ENCODE measurements around the gene UBR2.
"Not testable (repeated sequence)": the region's sequence is repeated elsewhere in the genome, so short reads cannot be mapped to it uniquely, and the experiment has no call there.

UBR2 gene

GRCh38 chr6:42727627-42728026 is 163.8 kb downstream of the UBR2 start:
- peaks cover 10% of the 10 kb centered on the region for H3K4me1 ChIP-seq (ENCODE audit: insufficient read depth, low read length)
- no peak overlapping the region for H3K27ac ChIP-seq (ENCODE audit: low read length)
- H3K79me2 ChIP-seq (ENCODE audit: insufficient read depth, low read length) = no peaks in the 10 kb centered on the region
- no peaks in the 10 kb centered on the region for H3K9me3 ChIP-seq (ENCODE audit: insufficient read depth, low read length, severe bottlenecking)
- no peak for TF ChIP-seq EZH2 (IDR thresholded peaks at IDR 0.05; ENCODE audit: borderline replicate concordance, low read depth, low read length, severe bottlenecking)
- no peak for TF ChIP-seq CTCF (IDR thresholded peaks at IDR 0.05; ENCODE audit: borderline replicate concordance, extremely low read depth, low read length, poor library complexity, severe bottlenecking)
- H3K27me3 ChIP-seq (ENCODE audit: insufficient read depth, low read length, poor library complexity) = no peaks in the 10 kb centered on the region
- no peak overlapping the region for H3K9ac ChIP-seq (ENCODE audit: low read depth, low read length)
- no peak overlapping the region for H3K4me2 ChIP-seq (ENCODE audit: insufficient read depth, low read length)
- no peaks in the 10 kb centered on the region for H3K36me3 ChIP-seq (ENCODE audit: insufficient read depth, low read length)
- ATAC-seq (ENCODE audit: insufficient read depth, low read depth) = no peak
- no peaks in the 10 kb centered on the region for H4K20me1 ChIP-seq (ENCODE audit: insufficient read depth, low read length)
- DNase-seq = no peak
- no peak overlapping the region for H3K4me3 ChIP-seq (ENCODE audit: low read depth in 1 of 2, low read length in 2 of 2)
- no peak overlapping the region for H2AFZ ChIP-seq (ENCODE audit: low read depth, low read length)

- Histone ChIP-seq H3K4me2 (ENCODE audit: insufficient read depth, low read length) (no peak overlapping the region), H3K36me3 (ENCODE audit: insufficient read depth, low read length) (no peaks in the 10 kb centered on the region), H3K4me1 (ENCODE audit: insufficient read depth, low read length) (peaks cover 10% of the 10 kb centered on the region), H3K27ac (ENCODE audit: low read length) (no peak overlapping the region), H3K9me3 (ENCODE audit: insufficient read depth, low read length, severe bottlenecking) (no peaks in the 10 kb centered on the region), H2AFZ (ENCODE audit: low read depth, low read length) (no peak overlapping the region; the same call in 1 of the 2 replicates), H3K27me3 (ENCODE audit: insufficient read depth, low read length, poor library complexity) (no peaks in the 10 kb centered on the region), H3K4me3 (ENCODE audit: low read depth in 1 of 2, low read length in 2 of 2) (no peak overlapping the region), H4K20me1 (ENCODE audit: insufficient read depth, low read length) (no peaks in the 10 kb centered on the region), H3K79me2 (ENCODE audit: insufficient read depth, low read length) (no peaks in the 10 kb centered on the region), H3K9ac (ENCODE audit: low read depth, low read length) (no peak overlapping the region)
- no peak for TF ChIP-seq EZH2 (IDR thresholded peaks at IDR 0.05; ENCODE audit: borderline replicate concordance, low read depth, low read length, severe bottlenecking)
- no peak for TF ChIP-seq CTCF (IDR thresholded peaks at IDR 0.05; ENCODE audit: borderline replicate concordance, extremely low read depth, low read length, poor library complexity, severe bottlenecking)
- DNase-seq (no peak), ATAC-seq (ENCODE audit: insufficient read depth, low read depth) (no peak)
Observed at GRCh38 chr6:42729731-42730130, 165.9 kb downstream of the UBR2 start.

GRCh38 chr6:42733867-42734481 is 170.1 kb downstream of the UBR2 start:
- not testable (repeated sequence) for H4K20me1 ChIP-seq (ENCODE audit: insufficient read depth, low read length); H2AFZ ChIP-seq (ENCODE audit: low read depth, low read length); H3K79me2 ChIP-seq (ENCODE audit: insufficient read depth, low read length); H3K4me3 ChIP-seq (ENCODE audit: low read depth in 1 of 2, low read length in 2 of 2); H3K9me3 ChIP-seq (ENCODE audit: insufficient read depth, low read length, severe bottlenecking); H3K4me2 ChIP-seq (ENCODE audit: insufficient read depth, low read length); H3K36me3 ChIP-seq (ENCODE audit: insufficient read depth, low read length); H3K27ac ChIP-seq (ENCODE audit: low read length); ATAC-seq (ENCODE audit: insufficient read depth, low read depth); H3K9ac ChIP-seq (ENCODE audit: low read depth, low read length); H3K4me1 ChIP-seq (ENCODE audit: insufficient read depth, low read length); DNase-seq; H3K27me3 ChIP-seq (ENCODE audit: insufficient read depth, low read length, poor library complexity)

- H3K27me3 ChIP-seq (ENCODE audit: insufficient read depth, low read length, poor library complexity) = no peaks in the 10 kb centered on the region
- H4K20me1 ChIP-seq (ENCODE audit: insufficient read depth, low read length) = no peaks in the 10 kb centered on the region
- H3K4me3 ChIP-seq (ENCODE audit: low read depth in 1 of 2, low read length in 2 of 2) = no peak overlapping the region
- no peaks in the 10 kb centered on the region for H3K4me1 ChIP-seq (ENCODE audit: insufficient read depth, low read length)
- H3K79me2 ChIP-seq (ENCODE audit: insufficient read depth, low read length) = no peaks in the 10 kb centered on the region
- no peaks in the 10 kb centered on the region for H3K9me3 ChIP-seq (ENCODE audit: insufficient read depth, low read length, severe bottlenecking)
- TF ChIP-seq CTCF (IDR thresholded peaks at IDR 0.05; ENCODE audit: borderline replicate concordance, extremely low read depth, low read length, poor library complexity, severe bottlenecking) (no peak), EZH2 (IDR thresholded peaks at IDR 0.05; ENCODE audit: borderline replicate concordance, low read depth, low read length, severe bottlenecking) (no peak)
- DNase-seq (no peak), ATAC-seq (ENCODE audit: insufficient read depth, low read depth) (no peak)
- H2AFZ ChIP-seq (ENCODE audit: low read depth, low read length) = no peak overlapping the region
- H3K9ac ChIP-seq (ENCODE audit: low read depth, low read length) = no peak overlapping the region
- H3K4me2 ChIP-seq (ENCODE audit: insufficient read depth, low read length) = no peak overlapping the region
- no peaks in the 10 kb centered on the region for H3K36me3 ChIP-seq (ENCODE audit: insufficient read depth, low read length)
- no peak overlapping the region for H3K27ac ChIP-seq (ENCODE audit: low read length)
Observed at GRCh38 chr6:42735976-42736375, 172.1 kb downstream of the UBR2 start.
